B cell (primary cell): Measurements from ENCODE around the gene LRP5.

Experiments used
- CTCF ChIP-seq: fragments of 200-600 bp; IDR thresholded peaks from one replicate; pipeline ENCODE4 v1.8.0; 2022; ENCODE audit warnings: antibody characterized with exemption, mild to moderate bottlenecking
- EZH2 ChIP-seq: IDR thresholded peaks from 2 replicates; pipeline ENCODE4 v1.6.1; 2012; ENCODE audit warnings: borderline replicate concordance, low read depth, mild to moderate bottlenecking, moderate library complexity, low read length; ENCODE audit not compliant: insufficient read depth, poor library complexity, severe bottlenecking

- TF ChIP-seq CTCF (no peak), EZH2 (no peak)
Observed at GRCh38 chr11:68431984-68432645, 119.7 kb downstream of the LRP5 start.
